K562 (cell line): ENCODE data around the gene USP32. TPM values are rescaled to one million over a fixed set of nuclear protein-coding genes. Genes with fewer than 3 reads are reported as not detected.

ENCODE experiments used
- ATAC-seq: fragments of 200-7000 bp; cut with Tn5 transposase; 3 replicates; pipeline ENCODE4 v1.9.1; 2020; ENCODE audit warnings: moderate library complexity
- BruUV-seq: library from RNA; stranded (reverse); fragments of 400-500 nt; replicated peaks from 2 replicates; lab custom pipeline; 2021; lab: Mats Ljungman, UMichigan
- CTCF ChIA-PET: fragments of 300-600 bp; formaldehyde crosslinking; extraction: SDS; loops from one replicate; lab custom pipeline; 2021; ENCODE audit warnings: low intra/inter-chr PET ratio; lab: Yijun Ruan, JAX
- POLR2A ChIA-PET: fragments of 300-600, 350-650 bp; sonication (Branson Sonifier 250); formaldehyde crosslinking; extraction: SDS; loops from one replicate; lab custom pipeline; 2021; ENCODE audit warnings: antibody characterized with exemption, inconsistent platforms; lab: Yijun Ruan, JAX
- DNase-seq, 4 experiments: peaks; one replicate each; pipeline versions ENCODE4 v3.0.0 to v3.0.0-alpha.2; 2011 to 2018; ENCODE audit warnings: low spot score in 3 of 4, mixed read lengths in 3 of 4; ENCODE audit errors: extremely low read depth in 1 of 4
- FAIRE-seq: peaks from 2 replicates; lab custom pipeline; 2011; peaks lifted over from hg19 to GRCh38; lab: Jason Lieb, UNC
- H2AFZ ChIP-seq: 2 replicates; pipeline ENCODE4 v1.6.0; 2011; ENCODE audit warnings: low read depth, low read length, control low read depth, inconsistent platforms
- H3K27ac ChIP-seq: fragments of 200-600 bp; 3 replicates; pipeline ENCODE4 v1.8.0; 2011; ENCODE audit warnings: low read depth, mild to moderate bottlenecking, control low read depth, inconsistent platforms, low read length, moderate library complexity, mixed read lengths; ENCODE audit errors: extremely low read depth
- H3K27me3 ChIP-seq, 2 experiments: fragments of 300-600 bp in 1 of 2; 2 replicates in 1 of 2; 3 replicates in 1 of 2; pipeline versions ENCODE4 v1.6.0 to v1.8.0; 2011; ENCODE audit warnings: inconsistent platforms in 2 of 2, low read length in 2 of 2, mild to moderate bottlenecking in 1 of 2, mixed read lengths in 1 of 2, moderate library complexity in 1 of 2; ENCODE audit not compliant: control insufficient read depth in 2 of 2, insufficient read depth in 2 of 2
- H3K36me3 ChIP-seq: fragments of 300-600 bp; 3 replicates; pipeline ENCODE4 v1.8.0; 2011; ENCODE audit warnings: mild to moderate bottlenecking, low read length, inconsistent platforms; ENCODE audit not compliant: control insufficient read depth, insufficient read depth
- H3K4me1 ChIP-seq, 2 experiments: fragments of 200-600 bp in 1 of 2; replicated peaks in 1 of 2; 2 replicates in 1 of 2; 3 replicates in 1 of 2; pipeline versions ENCODE4 v1.5.1 to v1.8.0; 2011; ENCODE audit warnings: inconsistent platforms in 2 of 2, low read length in 2 of 2, mild to moderate bottlenecking in 1 of 2, mixed read lengths in 1 of 2, moderate library complexity in 1 of 2; ENCODE audit not compliant: control insufficient read depth in 2 of 2, insufficient read depth in 2 of 2
- H3K4me2 ChIP-seq: 2 replicates; pipeline ENCODE4 v1.6.1; 2011; ENCODE audit warnings: low read length, control low read depth, inconsistent platforms, mixed read lengths; ENCODE audit not compliant: insufficient read depth
- H3K4me3 ChIP-seq: fragments of 200-600 bp; sonication (generic), shearing (Covaris generic); 2 replicates; pipeline ENCODE4 v1.5.1; 2016; ENCODE audit warnings: control low read depth, inconsistent platforms
- H3K79me2 ChIP-seq: fragments of 200-600 bp; 3 replicates; pipeline ENCODE4 v1.8.0; 2011; ENCODE audit warnings: low read length, inconsistent platforms; ENCODE audit not compliant: control insufficient read depth, insufficient read depth
- H3K9ac ChIP-seq, 2 experiments: 2 replicates each; pipeline versions ENCODE4 v1.6.0 to v1.6.1; 2011; ENCODE audit warnings: low read depth in 2 of 2, low read length in 2 of 2, control low read depth in 1 of 2, inconsistent platforms in 1 of 2, mild to moderate bottlenecking in 1 of 2, mixed read lengths in 1 of 2; ENCODE audit not compliant: insufficient read depth in 1 of 2
- H3K9me1 ChIP-seq: one replicate; pipeline ENCODE4 v1.6.0; 2011; ENCODE audit warnings: inconsistent platforms, mild to moderate bottlenecking, low read length, moderate library complexity; ENCODE audit not compliant: control insufficient read depth, insufficient read depth
- H3K9me3 ChIP-seq: replicated peaks from 2 replicates; pipeline ENCODE4 v1.5.1; 2011; ENCODE audit warnings: low read depth, low read length, inconsistent platforms; ENCODE audit not compliant: control insufficient read depth, insufficient read depth
- H4K20me1 ChIP-seq: replicated peaks from 2 replicates; pipeline ENCODE4 v1.6.1; 2011; ENCODE audit warnings: low read length, inconsistent platforms, mixed read lengths; ENCODE audit not compliant: control insufficient read depth, insufficient read depth
- JUND ChIP-seq, 2 experiments: IDR thresholded peaks; 2 replicates in 1 of 2; 3 replicates in 1 of 2; pipeline ENCODE4 v1.6.1; 2011; ENCODE audit warnings: borderline replicate concordance in 2 of 2, low read depth in 2 of 2, low read length in 2 of 2, improper control_type of control experiment in 1 of 2, missing biosample characterization in 1 of 2, missing genetic modification characterization in 1 of 2, missing genetic modification reagents in 1 of 2
- TCF7L2 ChIP-seq: fragments of 150-350 bp; IDR thresholded peaks from 2 replicates; pipeline ENCODE4 v1.6.1; 2016; ENCODE audit warnings: low read depth, mild to moderate bottlenecking, low read length, moderate library complexity
- ZKSCAN1 ChIP-seq: fragments of 150-350 bp; IDR thresholded peaks from 2 replicates; pipeline ENCODE4 v1.6.1; 2016; ENCODE audit warnings: low read depth, low read length
- ZNF232 ChIP-seq: sonication (generic); formaldehyde crosslinking; IDR thresholded peaks from 2 replicates; pipeline ENCODE4 v1.8.0; 2022; ENCODE audit warnings: mild to moderate bottlenecking, missing genetic modification reagents
- WGBS: fragments of 100-300 bp; shearing (Covaris generic); methylation state at CpG from one replicate; pipeline ENCODE4 v1.1.6; 2016; ENCODE audit warnings: low coverage, mixed read lengths; ENCODE audit not compliant: insufficient coverage; ENCODE audit errors: missing lambda C conversion rate; 5-methylcytosine and 5-hydroxymethylcytosine counted together
- in situ Hi-C: fragments of 300-500 bp; cut with MboI; formaldehyde crosslinking; loops from 4 replicates; pipeline ENCODE4 v1.15.0; 2018; ENCODE audit warnings: inconsistent platforms, mixed read lengths
- intact Hi-C: fragments of 100-400 bp; cut with micrococcal nuclease; formaldehyde crosslinking; loops from 2 replicates; pipeline ENCODE4 v1.14.2; 2022
- polyA plus RNA-seq, 8 experiments: library from polyadenylated mRNA; depleted of rRNA in 4 of 8; stranded (reverse) in 5 of 8; unstranded in 3 of 8; fragments of >200 nt; fragmentation: Nextera tagmentation in 2 of 8; fragmentation: Illumina TruSeq in 1 of 8; extraction: Ambion mirVana in 2 of 8; extraction: Trizol in 1 of 8; gene quantifications; 2 replicates each; pipeline versions ENCODE4 v1.2.1 to v1.2.3, GENCODE V29; 2011 to 2014; ENCODE audit warnings: inconsistent platforms in 1 of 8, missing spikeins in 1 of 8
- total RNA-seq, 7 experiments: library from RNA; depleted of rRNA in 6 of 7; stranded (reverse); fragments of >200 nt in 6 of 7; fragmentation: Illumina TruSeq in 2 of 7; extraction: Trizol in 2 of 7; gene quantifications; 2 replicates each; pipeline versions ENCODE4 v1.2.1 to v1.2.3, GENCODE V29; 2011 to 2021; ENCODE audit warnings: low replicate concordance in 1 of 7
- TF ChIP-seq, protein P1 (sequence below), 3 experiments: fragments of 200-800 bp in 1 of 3; fragments of 250-450 bp in 1 of 3; fragments of 450-650 bp in 1 of 3; sonication (Bioruptor Pico) in 1 of 3; sonication (Bioruptor generic) in 1 of 3; formaldehyde crosslinking in 1 of 3; IDR thresholded peaks; 2 replicates each; pipeline versions ENCODE4 v1.6.1 to v1.8.0; 2016 to 2022; ENCODE audit warnings: mild to moderate bottlenecking in 2 of 3, missing genetic modification characterization in 2 of 3, missing compliant biosample characterization in 1 of 3, moderate library complexity in 1 of 3

Gene USP32
- total and polyA plus RNA-seq, 9 of the 15 experiments (the other 6 are each of a cell fraction or from before 2014, with no cell fraction given) = 18.0 to 69.3 (median 47.1) TPM

DNA sequence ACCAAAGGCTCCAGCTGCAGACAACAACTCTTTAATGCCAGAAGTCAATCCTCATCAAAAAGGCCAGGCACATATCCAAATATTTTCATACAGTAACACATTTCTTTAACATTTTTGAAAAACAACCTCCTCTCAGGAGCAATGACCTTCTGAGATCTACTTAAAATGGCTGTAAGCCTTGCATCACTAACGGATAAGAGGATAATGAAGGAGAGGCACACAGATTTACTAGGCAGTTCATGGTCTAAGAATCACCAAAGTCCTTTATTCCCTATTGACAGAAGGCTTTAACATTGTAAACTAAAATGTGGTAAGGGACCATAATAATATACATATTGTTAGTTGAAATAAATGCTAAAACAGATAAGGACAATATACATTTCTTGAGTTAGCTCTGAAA lies 114.7 kb downstream of the USP32 start:
- Histone ChIP-seq H2AFZ (no peak overlapping the region), H3K9me3 (no peaks in the 10 kb centered on the region), H3K4me2 (no peak overlapping the region), H3K9me1 (no peaks in the 10 kb centered on the region), H4K20me1 (no peaks in the 10 kb centered on the region), H3K79me2 (peaks cover 22% of the 10 kb centered on the region), H3K27ac (no peak overlapping the region), H3K9ac (no peak overlapping the region), H3K36me3 (peaks cover 17% of the 10 kb centered on the region; the same call in 1 of the 3 replicates)
- CTCF ChIA-PET = no interaction called here
- in situ Hi-C loops = no loop called here
- 89% methylated on average over 1 of the region's 1 CpG for WGBS
- DNase-seq = no peak
- TF ChIP-seq ZNF232 (CRISPR knock-in tag) (no peak), TCF7L2 (no peak), JUND (IDR thresholded peaks at IDR 0.05; ENCODE audit: borderline replicate concordance, low read depth, low read length) (no peak), JUND (tag; IDR thresholded peaks at IDR 0.05; ENCODE audit: borderline replicate concordance, low read depth, low read length) (no peak), ZKSCAN1 (no peak)
- TF ChIP-seq, protein P1, sequence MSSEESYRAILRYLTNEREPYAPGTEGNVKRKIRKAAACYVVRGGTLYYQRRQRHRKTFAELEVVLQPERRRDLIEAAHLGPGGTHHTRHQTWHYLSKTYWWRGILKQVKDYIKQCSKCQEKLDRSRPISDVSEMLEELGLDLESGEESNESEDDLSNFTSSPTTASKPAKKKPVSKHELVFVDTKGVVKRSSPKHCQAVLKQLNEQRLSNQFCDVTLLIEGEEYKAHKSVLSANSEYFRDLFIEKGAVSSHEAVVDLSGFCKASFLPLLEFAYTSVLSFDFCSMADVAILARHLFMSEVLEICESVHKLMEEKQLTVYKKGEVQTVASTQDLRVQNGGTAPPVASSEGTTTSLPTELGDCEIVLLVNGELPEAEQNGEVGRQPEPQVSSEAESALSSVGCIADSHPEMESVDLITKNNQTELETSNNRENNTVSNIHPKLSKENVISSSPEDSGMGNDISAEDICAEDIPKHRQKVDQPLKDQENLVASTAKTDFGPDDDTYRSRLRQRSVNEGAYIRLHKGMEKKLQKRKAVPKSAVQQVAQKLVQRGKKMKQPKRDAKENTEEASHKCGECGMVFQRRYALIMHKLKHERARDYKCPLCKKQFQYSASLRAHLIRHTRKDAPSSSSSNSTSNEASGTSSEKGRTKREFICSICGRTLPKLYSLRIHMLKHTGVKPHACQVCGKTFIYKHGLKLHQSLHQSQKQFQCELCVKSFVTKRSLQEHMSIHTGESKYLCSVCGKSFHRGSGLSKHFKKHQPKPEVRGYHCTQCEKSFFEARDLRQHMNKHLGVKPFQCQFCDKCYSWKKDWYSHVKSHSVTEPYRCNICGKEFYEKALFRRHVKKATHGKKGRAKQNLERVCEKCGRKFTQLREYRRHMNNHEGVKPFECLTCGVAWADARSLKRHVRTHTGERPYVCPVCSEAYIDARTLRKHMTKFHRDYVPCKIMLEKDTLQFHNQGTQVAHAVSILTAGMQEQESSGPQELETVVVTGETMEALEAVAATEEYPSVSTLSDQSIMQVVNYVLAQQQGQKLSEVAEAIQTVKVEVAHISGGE (CRISPR knock-in tag; IDR thresholded peaks at IDR 0.05) = peak in 1 of 3 experiments; percentile 75; a peak in 2 of 6 replicates
- TF ChIP-seq, all 486 proteins: peak for 1
- Histone ChIP-seq H3K4me3 (no peak overlapping the region), H3K4me1 (no peaks in the 10 kb centered on the region; a peak in 1 of 5 replicates), H3K27me3 (no peaks in the 10 kb centered on the region)
- FAIRE-seq = no peak
- no TSS peak for BruUV-seq
- ATAC-seq = no peak
- POLR2A ChIA-PET = no interaction called here
- intact Hi-C loops = no loop called here
